ENCODE data around the gene PPARD. TPM values are rescaled to one million over a fixed set of nuclear protein-coding genes. Genes with fewer than 3 reads are reported as not detected.
A peak's percentile ranks its signal among the peaks of the same experiment; 100 is the strongest.

PPARD gene
- total and polyA plus RNA-seq, 2 of the 13 experiments (the other 11 are each of a cell fraction or from before 2014, with no cell fraction given) = 6.1 to 13.3 TPM

DNA sequence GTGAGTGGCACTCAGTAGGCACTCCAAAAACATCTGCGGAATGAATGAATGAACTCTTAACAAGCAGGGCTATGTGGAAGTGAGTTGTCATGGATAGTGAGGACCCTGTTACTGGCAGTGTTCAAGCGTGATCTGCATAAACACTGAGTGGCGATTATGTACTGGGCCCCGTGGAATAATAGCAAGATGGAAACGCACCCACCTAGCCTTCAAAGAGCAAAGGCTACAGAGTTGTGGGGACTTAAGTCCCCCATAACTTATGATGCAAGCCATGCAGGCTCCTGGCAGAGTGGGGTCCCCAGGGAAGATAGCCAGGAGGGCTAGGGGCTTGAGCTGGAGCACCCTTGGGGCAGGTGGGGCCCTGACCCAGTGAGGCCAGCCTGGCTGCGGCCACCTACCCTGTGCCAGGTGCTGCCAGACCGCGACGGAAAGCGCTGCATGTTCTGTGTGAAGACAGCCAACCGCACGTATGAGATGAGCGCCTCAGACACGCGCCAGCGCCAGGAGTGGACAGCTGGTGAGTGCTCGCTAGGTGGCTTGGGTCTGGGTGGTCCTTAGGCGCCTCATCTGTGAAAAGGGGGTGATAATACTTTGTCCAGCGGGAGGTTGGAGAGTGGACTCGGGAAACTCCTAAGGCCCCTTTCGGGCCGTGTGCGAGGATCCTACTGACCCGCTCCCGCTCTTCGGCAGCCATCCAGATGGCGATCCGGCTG, 24.7 kb upstream of the PPARD start (continued):
- TF ChIP-seq, protein P1, sequence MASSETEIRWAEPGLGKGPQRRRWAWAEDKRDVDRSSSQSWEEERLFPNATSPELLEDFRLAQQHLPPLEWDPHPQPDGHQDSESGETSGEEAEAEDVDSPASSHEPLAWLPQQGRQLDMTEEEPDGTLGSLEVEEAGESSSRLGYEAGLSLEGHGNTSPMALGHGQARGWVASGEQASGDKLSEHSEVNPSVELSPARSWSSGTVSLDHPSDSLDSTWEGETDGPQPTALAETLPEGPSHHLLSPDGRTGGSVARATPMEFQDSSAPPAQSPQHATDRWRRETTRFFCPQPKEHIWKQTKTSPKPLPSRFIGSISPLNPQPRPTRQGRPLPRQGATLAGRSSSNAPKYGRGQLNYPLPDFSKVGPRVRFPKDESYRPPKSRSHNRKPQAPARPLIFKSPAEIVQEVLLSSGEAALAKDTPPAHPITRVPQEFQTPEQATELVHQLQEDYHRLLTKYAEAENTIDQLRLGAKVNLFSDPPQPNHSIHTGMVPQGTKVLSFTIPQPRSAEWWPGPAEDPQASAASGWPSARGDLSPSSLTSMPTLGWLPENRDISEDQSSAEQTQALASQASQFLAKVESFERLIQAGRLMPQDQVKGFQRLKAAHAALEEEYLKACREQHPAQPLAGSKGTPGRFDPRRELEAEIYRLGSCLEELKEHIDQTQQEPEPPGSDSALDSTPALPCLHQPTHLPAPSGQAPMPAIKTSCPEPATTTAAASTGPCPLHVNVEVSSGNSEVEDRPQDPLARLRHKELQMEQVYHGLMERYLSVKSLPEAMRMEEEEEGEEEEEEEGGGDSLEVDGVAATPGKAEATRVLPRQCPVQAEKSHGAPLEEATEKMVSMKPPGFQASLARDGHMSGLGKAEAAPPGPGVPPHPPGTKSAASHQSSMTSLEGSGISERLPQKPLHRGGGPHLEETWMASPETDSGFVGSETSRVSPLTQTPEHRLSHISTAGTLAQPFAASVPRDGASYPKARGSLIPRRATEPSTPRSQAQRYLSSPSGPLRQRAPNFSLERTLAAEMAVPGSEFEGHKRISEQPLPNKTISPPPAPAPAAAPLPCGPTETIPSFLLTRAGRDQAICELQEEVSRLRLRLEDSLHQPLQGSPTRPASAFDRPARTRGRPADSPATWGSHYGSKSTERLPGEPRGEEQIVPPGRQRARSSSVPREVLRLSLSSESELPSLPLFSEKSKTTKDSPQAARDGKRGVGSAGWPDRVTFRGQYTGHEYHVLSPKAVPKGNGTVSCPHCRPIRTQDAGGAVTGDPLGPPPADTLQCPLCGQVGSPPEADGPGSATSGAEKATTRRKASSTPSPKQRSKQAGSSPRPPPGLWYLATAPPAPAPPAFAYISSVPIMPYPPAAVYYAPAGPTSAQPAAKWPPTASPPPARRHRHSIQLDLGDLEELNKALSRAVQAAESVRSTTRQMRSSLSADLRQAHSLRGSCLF (CRISPR knock-in tag; IDR thresholded peaks at IDR 0.05; ENCODE audit: borderline replicate concordance) = no peak
- TF ChIP-seq SP2 (CRISPR knock-in tag; IDR thresholded peaks at IDR 0.05) (no peak), NFE2 (CRISPR knock-in tag; IDR thresholded peaks at IDR 0.05) (no peak), RFXAP (CRISPR knock-in tag; IDR thresholded peaks at IDR 0.05; ENCODE audit: borderline replicate concordance) (no peak), JARID2 (CRISPR knock-in tag; IDR thresholded peaks at IDR 0.05; ENCODE audit: insufficient replicate concordance) (no peak), NAIF1 (CRISPR knock-in tag; IDR thresholded peaks at IDR 0.05; ENCODE audit: borderline replicate concordance) (no peak), ZNF672 (CRISPR knock-in tag; IDR thresholded peaks at IDR 0.05) (no peak), KLF13 (CRISPR knock-in tag; IDR thresholded peaks at IDR 0.05) (no peak), NFIB (CRISPR knock-in tag; IDR thresholded peaks at IDR 0.05; ENCODE audit: borderline replicate concordance) (0 out of 2 replicates have a peak, but pooled peaks have one; percentile 25), NFE2L1 (CRISPR knock-in tag; IDR thresholded peaks at IDR 0.05; ENCODE audit: borderline replicate concordance) (no peak), ZBTB38 (CRISPR knock-in tag; IDR thresholded peaks at IDR 0.05) (no peak; the same call in 1 of the 2 replicates), ZNF33A (CRISPR knock-in tag; IDR thresholded peaks at IDR 0.05; ENCODE audit: borderline replicate concordance) (no peak), MXI1 (IDR thresholded peaks at IDR 0.05; ENCODE audit: borderline replicate concordance, low read depth, low read length) (no peak)
- TF ChIP-seq, protein P2, sequence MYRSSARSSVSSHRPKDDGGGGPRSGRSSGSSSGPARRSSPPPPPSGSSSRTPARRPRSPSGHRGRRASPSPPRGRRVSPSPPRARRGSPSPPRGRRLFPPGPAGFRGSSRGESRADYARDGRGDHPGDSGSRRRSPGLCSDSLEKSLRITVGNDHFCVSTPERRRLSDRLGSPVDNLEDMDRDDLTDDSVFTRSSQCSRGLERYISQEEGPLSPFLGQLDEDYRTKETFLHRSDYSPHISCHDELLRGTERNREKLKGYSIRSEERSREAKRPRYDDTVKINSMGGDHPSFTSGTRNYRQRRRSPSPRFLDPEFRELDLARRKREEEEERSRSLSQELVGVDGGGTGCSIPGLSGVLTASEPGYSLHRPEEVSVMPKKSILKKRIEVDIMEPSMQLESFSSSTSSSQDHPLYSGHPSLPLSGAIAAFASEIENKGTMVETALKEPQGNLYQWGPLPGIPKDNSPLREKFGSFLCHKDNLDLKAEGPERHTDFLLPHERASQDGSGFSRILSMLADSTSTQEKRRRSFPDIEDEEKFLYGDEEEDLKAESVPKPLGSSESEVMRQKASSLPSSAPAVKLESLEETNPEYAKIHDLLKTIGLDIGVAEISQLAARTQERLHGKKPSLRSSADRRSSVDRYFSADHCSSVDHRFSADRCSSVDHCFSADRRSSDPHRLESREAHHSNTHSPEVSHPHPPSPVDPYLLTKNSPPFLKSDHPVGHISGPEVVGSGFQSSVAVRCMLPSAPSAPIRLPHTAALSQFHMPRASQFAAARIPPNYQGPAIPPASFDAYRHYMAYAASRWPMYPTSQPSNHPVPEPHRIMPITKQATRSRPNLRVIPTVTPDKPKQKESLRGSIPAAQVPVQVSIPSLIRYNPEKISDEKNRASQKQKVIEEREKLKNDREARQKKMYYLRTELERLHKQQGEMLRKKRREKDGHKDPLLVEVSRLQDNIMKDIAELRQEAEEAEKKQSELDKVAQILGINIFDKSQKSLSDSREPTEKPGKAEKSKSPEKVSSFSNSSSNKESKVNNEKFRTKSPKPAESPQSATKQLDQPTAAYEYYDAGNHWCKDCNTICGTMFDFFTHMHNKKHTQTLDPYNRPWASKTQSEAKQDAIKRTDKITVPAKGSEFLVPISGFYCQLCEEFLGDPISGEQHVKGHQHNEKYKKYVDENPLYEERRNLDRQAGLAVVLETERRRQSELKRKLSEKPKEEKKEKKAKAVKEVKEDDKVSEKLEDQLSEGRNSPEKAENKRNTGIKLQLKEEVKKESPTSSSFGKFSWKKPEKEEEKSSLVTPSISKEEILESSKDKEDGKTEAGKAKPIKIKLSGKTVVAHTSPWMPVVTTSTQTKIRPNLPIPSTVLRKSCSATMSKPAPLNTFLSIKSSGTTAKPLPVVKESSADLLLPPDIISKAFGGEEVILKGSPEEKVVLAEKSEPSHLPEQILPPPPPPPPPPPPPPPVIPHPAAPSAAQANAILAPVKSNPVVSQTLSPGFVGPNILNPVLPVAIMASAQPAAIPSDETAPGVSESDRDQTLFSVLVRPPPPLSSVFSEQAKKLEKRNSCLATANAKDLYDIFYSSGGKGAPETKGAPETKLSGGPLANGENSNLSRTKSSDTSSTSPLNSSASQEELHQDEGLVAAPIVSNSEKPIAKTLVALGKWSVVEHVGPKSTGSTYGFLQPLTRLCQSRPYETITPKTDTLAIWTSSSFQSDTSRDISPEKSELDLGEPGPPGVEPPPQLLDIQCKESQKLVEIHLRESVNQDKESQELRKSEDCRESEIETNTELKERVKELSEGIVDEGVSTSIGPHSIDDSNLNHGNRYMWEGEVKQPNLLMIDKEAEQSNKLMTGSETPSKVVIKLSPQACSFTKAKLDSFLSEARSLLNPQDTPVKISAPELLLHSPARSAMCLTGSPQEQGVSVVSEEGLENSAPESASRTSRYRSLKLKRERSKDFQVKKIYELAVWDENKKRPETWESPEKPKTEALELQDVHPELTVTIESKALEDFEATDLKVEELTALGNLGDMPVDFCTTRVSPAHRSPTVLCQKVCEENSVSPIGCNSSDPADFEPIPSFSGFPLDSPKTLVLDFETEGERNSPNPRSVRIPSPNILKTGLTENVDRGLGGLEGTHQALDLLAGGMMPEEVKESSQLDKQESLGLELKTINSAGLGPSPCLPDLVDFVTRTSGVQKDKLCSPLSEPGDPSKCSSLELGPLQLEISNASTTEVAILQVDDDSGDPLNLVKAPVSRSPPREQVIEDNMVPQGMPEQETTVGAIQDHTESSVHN (CRISPR knock-in tag; IDR thresholded peaks at IDR 0.05) = no peak
- TF ChIP-seq, protein P3, sequence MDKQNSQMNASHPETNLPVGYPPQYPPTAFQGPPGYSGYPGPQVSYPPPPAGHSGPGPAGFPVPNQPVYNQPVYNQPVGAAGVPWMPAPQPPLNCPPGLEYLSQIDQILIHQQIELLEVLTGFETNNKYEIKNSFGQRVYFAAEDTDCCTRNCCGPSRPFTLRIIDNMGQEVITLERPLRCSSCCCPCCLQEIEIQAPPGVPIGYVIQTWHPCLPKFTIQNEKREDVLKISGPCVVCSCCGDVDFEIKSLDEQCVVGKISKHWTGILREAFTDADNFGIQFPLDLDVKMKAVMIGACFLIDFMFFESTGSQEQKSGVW (CRISPR knock-in tag; IDR thresholded peaks at IDR 0.05; ENCODE audit: borderline replicate concordance) = 0 out of 2 replicates have a peak, but pooled peaks have one; percentile 59

Data from HepG2 (cell line).